D341Med (cell line): ENCODE measurements around the gene PGPEP1.
"Not testable (repeated sequence)": the region's sequence is repeated elsewhere in the genome, so short reads cannot be mapped to it uniquely, and the experiment has no call there.

ENCODE experiments used
- DNase-seq: peaks from one replicate; pipeline ENCODE4 v3.0.0; 2012; ENCODE audit warnings: low spot score

Gene PGPEP1

DNA sequence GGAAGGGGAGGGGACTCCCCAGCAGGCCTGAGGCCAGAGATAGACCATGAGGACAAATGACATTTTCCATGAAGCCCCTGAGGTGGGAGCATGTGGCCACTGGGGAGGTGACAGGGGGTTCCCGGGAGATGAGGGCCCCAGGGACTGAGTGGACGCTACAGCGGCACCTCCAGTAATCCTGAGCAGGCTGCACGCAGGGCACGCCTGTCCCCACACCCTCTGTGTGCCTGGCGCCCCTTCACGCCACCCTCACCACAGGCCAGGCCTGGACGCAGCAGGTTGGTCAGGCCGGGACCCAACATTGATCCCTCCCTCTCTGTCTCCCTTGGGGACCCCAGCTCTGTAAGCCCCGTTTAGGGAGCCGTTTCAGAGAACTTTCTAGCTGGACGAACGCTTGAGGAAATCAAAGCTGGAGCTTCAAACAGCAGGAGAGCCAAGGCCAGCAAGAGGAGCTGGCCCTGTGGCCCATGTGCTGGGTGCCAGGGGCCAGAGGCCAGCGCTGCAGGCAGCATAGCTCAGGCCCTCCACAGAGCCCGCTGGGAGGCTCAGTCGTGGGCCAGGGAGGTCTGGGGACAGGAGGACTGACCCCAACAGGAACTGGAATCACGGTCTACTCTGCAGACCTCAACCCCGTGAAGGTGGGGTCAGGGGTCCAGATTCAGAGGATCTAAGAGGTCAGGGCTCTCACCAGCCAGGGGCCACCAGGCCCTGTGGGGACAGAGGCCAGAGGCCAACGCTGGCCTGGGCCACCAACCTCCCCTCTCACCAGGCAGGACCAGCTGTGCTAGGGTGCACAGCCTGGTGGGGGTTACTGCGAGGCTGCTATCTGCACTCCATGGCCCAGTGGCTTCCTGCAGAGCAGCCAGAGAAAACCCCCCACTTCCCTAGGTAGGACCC, 32.1 kb upstream of the PGPEP1 start:
- peak; percentile 20 for DNase-seq

DNA sequence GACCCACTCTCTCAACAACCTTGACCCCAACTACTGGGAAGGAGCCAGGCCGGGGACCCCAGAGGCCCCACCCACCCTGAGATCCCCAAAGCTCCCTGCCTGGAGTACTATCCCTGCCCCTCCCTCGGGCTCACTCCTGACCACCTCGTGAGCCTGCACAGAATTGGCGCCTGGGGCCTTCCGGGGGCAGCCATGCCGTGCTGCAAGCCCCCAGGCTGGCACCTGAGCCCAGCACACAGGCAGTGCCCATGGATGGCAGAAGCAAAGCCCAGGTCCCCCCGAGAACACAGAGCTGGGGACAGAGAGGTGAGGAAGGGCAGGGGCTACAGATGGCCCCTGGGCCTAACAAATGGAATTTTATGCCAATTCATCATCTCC, 31.5 kb upstream of the PGPEP1 start:
- DNase-seq = peak; percentile 18

DNA sequence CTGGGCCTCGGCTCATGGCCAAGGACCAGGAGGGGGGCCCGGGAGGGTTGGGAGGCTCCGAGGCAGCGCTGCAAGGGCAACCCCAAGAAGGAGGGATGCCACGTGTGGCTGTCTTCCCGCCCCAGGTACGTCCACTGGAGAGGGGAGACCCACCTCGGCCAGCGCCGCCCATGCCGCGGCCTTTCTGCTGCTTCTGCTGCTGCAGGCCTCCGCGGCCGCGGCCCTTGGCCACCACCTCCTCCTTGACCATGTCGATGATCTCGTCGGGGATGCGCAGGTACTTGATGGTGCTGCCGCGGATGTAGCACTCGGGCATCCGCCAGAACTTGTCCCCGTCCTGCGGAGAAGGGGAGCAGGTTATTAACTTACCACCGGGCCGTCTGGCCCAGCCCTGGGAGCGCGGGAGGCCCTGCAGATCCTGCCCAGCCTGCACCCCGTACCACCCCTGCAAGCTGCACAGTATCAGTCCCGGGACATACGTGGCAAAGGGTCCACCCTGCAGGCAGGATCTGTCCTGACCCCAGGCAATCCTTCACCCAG, 30.8 kb upstream of the PGPEP1 start:
- DNase-seq = peak; percentile 29

DNA sequence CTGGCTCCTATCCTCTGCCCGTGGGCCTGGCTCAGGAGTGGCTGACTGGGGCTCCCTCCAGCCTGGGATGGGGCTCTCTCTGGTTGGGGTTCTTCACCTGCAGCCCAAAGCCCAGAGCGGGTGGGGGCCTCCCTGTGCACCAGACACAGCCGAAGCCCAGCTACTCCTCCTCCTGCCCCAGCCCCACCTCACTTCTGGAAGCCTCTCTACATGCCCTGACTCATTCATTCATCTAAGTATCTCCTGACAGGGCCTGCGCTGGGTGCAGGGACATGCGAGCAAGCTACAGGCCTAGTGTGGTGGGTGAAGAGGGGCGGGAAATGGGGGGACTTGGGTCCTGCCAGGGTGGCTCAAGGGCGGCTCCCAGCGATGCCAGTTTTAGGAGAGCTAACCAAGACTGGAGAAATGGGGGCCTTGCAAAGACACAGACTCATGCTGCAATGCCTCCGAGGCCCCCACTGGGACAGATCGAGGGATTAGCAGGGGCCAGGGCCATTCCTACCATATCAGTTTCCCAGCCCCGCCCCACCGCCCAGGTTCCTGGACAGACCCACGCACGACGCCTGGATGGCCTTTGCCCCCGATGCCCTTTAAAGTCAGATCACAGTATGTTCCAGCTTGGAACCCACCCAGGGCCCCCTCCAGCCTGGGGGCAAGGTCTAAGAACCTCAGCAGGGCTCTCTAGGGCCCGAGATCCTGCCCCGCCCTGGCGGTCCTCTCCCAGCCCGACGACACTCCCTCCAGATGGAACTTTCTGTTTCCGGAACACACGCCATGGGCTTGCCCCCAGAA, 30.1 kb upstream of the PGPEP1 start:
- DNase-seq = peak; percentile 15

DNA sequence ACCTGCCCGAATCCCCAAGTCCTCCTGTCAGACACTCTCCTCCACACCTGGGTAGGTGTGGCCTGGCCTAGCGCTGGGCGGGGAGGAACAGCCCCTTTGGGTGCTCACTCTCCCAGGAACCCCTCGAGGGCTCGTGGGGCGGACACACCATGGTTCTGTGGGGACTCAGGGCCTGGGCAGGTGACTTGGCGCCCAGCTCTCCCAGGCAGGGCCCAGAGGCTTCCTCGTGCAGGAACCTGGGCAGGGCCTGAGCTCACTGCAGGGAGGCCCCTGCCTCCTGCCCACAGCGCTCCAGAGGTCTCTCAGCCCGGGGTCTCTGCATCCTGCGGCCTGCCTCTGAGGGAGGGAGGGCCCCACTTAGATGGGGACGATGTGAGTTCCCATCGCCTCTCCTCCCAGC, 29.4 kb upstream of the PGPEP1 start:
- DNase-seq = peak; percentile 17

DNA sequence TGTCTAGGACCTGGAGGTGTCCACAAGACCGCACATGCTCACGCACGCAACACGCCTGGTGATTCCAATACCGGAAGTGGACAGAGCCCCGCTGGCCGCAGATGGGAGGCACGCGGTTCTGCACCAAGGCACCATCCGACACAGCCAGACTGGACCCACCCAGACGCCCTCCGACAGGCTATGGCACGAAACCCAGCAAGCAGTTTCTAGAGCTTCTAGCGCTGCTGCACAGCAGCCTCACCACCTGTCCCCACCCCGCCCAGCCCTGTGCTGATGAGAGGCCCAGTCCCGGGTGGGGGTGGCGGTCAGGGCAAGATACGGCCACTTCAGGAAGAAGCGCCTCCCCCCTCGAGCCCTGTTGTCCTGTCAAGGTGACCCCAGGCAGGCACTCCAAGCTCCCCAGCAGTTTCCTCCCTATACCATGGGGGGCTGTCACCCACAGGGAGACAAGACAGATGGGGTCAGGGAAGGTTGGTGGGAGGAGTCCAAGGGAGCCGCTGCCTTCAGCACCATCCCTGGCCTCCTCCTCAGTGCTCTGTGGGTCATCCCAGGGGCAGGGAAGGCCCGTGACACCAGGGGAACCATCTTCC, 28.8 kb upstream of the PGPEP1 start:
- DNase-seq = no peak

DNA sequence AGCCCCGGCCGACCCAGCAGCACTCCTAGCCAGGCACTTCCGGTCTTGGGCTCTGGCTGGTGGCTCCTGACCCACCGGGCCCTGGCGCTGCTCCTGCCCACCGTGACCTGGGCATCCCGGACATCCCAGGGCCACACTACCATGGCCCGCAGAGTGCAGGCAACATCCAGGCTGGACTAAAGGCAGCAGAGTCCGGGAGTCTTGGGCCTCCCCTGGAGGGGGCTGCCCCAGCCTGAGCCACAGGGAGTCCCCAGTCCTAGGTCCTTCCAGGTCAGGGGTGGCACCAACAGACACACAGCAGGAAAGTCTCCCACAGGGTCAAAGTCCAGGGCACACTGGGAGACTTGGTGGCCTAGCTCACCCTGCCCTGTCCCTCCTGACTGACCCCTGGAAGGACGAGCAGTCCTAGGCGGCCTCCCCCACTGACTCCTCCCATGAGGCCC, 28.3 kb upstream of the PGPEP1 start:
- DNase-seq = no peak

DNA sequence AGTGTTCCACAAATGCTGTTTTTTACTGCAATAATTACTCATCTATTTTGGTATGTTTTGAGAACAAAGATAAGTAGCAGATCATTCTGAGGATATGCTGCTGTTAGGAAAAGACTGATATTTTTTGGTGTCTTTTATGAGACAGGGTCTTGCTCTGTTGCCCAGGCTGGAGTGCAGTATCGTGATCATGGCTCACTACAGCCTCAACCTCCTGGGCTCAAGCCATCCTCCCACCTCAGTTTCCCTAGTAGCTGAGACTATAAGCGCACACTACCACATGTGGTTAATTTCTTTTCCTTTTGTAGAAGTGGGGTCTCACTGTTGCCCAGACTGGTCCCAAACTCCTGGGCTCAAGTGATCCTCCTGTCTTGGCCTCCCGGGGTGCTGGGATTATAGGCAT, 27.0 kb upstream of the PGPEP1 start:
- no peak for DNase-seq

DNA sequence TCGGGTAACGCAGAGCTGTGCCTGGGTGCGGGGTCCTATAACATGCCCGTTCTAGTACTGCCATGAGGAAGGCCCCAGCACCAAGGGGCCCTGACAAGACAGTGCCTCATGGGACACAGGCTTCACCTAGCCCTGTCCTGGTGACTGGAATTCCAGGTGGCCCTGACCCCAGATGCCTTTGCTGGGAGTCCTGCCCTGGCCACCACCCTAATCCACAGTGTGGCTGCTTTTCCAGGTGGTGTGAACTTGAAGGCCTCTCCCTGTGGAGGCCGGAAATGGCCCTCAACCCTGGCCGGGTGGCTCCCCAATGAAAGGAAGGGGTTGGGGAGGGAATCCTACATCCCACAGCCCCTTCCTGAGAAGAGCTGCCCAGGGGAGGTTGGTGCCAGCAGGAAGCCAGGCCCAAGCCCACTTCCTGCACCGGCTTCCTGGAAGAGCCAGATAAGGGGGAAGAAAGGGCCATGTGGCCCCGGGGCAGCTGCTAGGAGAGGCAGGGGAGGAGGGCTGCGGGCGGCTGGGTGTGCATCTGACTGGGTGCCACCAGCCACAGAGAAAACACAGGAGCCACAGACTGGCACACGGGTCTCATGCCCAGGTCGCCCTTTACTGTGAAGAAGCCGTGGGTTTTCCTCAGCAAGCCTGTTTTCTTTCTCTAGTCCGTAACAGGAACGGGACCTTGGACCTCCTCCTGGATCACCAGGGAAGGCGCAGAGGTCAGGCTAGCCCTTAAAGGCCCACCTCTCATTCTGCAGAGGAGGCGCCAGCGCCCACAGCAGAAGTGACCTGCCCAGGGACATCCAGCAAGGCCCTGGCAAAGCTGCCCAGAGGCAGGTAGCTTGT, 22.2 kb upstream of the PGPEP1 start:
- no peak for DNase-seq

DNA sequence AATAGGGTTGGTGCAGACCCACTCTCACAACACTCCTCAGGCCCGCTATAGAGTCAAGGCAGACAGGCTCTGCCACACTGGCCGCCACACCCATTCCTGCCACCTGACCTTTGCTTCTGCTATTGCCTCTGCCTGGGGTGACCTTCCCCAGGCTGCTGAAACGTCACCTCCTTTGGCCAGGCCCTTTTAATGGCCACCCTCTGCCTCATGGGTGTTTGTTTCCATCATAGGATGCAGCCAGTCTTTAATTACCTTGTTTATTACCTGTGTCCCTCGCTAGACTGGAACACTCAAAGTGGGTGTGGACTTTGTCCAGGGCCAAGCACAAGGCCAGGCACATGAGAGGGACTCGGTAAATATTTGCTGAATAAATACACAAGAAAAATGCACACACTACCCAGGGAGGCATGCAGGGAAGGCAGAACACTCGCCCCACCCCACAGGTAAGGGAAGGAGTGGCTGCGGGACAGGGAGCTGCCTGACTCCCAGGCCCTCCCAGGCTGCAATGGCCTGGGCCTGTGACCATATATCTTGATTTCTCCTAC, 20.7 kb upstream of the PGPEP1 start:
- DNase-seq = no peak

DNA sequence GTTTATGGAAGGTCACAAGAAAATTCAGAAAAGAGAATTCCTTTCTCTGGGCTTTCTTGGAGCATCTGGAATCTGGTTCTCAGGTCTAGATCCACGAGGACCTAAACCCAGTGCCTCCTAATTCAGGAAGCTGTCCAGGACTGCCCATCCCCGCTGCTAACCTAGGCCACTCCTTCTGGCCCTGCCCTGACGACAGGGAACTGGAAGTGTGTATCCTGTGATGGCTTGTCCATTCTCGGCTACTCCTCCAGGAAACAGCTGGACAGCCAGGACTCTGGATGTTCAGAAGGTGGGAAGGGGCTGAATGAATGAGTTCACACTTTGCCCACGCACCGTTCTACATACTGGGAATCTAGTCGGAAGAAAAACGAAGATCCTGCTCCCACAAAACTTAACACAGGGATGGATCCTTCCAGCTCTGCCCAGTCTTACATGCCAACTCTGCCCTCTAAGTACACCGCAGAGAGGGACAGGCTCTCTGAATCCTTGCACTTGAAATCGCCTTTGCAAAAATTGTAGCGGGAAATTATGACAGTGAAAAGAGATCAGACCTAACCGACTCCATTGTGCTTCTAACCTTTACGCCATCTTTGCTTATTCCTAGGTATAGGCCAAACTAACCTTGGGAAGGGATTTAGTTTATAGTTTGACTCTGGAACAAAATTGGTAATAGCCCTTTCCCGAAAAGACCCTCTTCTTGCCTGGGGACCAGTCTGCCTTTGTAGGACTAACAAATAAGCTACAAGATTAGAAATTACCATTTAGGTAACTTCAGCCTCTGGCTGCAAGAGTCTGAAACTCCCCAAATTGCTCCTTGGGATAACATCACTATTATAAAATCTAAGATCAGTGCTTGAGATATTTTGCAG, 19.3 kb upstream of the PGPEP1 start:
- DNase-seq = no peak

DNA sequence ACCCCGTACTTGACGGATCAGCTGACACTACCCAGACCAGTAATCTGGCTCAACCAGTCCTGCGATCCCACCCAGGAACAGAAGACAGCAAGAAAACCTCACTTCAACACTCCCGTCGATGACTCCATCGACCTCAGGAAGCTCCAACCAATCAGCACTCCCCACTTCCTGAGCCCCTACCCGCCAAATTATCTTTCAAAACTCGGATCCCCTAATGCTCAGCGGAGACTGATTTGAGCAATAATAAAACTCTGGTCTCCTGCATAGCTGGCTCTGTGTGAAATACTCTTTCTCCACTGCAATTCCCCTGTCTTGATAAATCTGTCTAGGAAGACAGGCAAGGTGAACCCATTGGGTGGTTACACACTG, 18.7 kb upstream of the PGPEP1 start:
- DNase-seq = no peak

DNA sequence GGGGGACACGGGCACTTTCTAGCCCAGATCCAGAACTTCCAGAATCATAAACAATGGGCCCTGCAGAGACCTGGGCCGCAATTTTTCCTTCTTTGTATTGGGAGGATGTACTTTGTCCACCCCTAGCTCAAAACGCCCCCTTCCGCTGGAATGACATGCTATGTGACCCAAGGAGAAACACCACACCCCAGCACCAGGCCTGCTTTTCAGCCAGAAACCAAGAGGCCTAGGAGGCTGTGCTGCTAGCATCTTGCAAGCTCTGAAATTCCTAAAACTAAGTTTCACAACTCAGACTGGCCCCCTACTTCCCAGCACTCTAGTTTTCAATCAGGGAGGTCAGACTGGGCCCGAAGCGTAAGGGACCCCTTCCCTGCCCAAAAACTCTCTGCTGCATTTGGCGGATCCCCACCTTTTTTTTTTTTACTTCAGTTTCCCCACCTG, 18.1 kb upstream of the PGPEP1 start:
- DNase-seq = peak; percentile 60

DNA sequence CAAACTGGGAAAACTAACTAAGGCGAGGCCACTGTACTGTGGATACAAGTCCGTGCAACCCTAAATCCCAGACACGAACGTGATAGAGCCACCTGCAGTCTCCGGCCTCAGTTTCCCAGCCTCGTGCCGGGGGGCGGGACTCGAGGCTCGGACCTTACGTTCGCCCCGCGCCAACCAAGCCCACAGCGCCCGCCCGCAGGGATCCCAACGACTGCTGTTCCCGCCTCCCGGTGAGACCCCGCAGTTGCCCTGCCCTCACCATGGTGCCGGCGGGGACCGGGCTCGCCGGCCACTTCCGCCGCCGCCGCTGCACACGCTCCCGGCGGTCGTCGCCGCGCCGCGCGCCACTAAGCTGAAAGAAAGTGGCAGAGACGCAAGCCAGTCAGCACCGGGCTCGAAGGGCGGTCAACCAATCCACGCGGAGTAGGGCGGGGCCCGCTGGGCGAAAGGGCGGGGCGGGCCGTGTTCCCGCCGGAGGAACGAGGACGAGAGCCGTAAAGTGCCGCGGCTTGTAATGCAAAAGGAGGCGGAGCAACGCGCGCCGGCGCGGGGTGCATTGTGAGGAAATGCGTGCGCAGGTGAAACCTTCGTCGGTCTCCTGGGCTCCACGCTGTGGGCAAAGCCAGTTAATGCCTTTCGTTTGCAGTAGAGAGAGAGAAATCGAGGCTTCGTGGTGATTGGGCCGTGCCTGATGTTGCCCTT, 17.5 kb upstream of the PGPEP1 start, which contains the start of gene LSM4:
TSS of gene LSM4 (minus strand) at position 318 of the 702 bp plus-strand sequence. CDS start at position 262, 56 bp downstream.
- peak; percentile 99 for DNase-seq

DNA sequence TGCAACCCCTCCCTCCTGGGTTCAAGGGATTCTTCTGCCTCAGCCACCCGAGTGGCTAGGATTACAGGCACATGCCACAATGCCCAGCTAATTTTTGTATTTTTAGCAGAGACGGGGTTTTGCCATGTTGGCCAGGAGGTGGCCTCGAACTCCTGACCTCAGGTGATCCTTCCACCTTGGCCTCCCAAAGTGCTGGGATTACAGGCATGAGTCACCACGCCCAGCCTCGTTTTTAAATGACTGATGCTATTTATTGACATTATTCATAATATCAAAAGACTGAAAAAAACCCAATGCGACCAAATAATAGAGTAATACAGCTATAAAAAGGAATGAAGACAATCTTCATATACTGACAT, 16.0 kb upstream of the PGPEP1 start:
- not testable (repeated sequence) for DNase-seq

DNA sequence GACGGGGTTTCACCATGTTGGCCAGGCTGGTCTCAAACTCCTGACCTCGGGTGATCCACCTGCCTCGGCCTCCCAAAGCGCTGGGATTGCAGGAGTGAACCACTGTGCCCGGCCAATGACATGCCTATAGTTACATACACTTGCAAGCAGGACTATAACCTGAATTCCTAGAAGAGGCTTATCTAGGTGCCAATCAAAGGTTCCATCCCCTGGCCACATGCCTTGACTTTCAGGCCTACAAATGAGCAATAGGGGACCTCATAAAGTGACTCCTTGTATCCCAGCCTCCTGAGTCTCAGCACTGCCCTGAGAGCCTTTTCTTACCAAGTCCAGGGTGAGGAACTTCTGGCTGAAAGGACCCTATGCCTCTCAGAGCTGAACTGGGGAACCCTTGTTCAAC, 13.6 kb upstream of the PGPEP1 start:
- DNase-seq = no peak

DNA sequence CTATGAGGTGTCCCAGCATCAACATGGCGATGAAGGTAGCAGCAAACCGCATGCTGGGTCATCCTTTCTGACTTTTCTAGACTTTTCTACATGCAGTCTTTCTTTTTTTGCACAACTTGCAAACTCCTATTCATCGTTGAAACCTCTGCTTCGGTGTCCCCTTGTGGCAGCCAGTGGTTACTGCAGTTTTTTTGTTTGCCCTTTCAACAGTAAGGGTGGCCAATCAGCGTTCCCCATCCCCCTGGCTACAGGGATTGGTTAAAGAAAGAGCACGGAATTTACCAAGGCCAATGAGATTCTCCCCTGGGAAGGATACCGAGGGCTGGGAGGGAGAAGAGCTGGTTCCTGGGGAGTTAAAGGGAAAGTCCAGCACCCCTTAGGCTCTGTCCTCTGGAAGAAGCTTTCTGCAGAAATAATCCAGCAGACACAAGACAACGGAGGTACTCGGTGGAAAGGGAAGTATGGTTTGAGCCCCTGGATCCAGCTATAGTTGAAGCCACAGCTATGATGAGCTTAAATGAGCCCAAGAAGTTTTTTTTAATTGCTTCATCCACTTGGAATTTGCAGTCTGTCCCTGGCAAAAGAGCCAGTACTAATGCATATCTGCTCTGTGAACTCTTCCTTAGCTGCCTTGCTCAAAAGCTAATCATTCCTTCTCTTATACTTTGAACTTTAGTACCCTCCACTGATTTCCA, 11.9 kb upstream of the PGPEP1 start:
- peak; percentile 92 for DNase-seq

DNA sequence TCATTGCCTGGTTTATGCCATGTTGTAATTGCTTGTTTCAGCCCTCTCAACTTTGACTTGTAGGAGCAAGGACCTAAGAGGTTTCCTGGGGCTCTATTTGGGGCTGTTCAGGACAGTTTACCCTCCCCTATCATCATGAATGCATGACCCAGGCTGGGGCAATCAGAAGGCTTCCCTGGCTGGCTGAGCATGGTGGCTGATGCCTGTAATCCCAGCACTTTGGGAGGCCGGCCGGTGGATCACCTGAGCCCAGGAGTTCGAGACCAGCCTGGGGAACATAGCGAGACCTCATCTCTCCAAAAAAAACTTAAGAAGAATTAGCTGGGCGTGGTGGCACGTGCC, 11.4 kb upstream of the PGPEP1 start:
- DNase-seq = no peak

DNA sequence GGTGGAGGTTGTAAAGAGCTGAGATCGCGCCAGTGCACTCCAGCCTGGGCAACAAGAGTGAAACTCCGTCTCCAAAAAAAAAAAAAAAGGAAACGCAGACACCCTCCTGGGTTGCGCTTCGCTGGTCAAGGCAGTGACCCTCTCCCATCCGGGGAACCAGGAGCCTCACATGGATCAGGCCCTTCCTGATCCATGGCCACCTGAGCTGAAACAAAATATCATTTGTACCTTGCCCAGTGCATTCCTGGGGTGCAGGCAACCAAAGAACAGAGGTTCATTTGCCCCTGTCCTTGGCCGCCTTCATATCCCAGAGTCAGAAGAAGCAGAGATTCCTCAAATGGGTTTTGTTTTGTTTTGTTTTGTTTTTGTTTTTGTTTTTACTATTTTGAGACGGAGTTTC, 9.5 kb upstream of the PGPEP1 start:
- no peak for DNase-seq
